Esophagus muscularis mucosa (tissue), 4 donors: ENCODE results near the gene FANK1.

Experiments
- CTCF ChIP-seq, 3 experiments: fragments of 200-600 bp in 2 of 3; fragments of 450-650 bp in 1 of 3; sonication (generic) in 2 of 3; IDR thresholded peaks; one replicate each; pipeline ENCODE4 v1.5.1; 2017 to 2019; ENCODE audit warnings: antibody characterized with exemption in 3 of 3, mild to moderate bottlenecking in 2 of 3, moderate library complexity in 1 of 3
- EP300 ChIP-seq: sonication (generic); formaldehyde crosslinking; IDR thresholded peaks from one replicate; pipeline ENCODE4 v1.6.1; 2017; ENCODE audit warnings: antibody characterized with exemption
- POLR2A ChIP-seq: fragments of 450-650 bp; IDR thresholded peaks from one replicate; pipeline ENCODE4 v1.6.1; 2017; ENCODE audit warnings: antibody characterized with exemption, moderate library complexity, mild to moderate bottlenecking, low read depth

- TF ChIP-seq CTCF (IDR thresholded peaks at IDR 0.05), result no peak
- TF ChIP-seq POLR2A, result no peak
- TF ChIP-seq EP300, result no peak
These were observed 32.7 kb downstream of the FANK1 start for GRCh38 chr10:125928928-125929585.
